ENCODE measurements around the gene SGMS1.
"Not testable (repeated sequence)": the region's sequence is repeated elsewhere in the genome, so short reads cannot be mapped to it uniquely, and the experiment has no call there.

The SGMS1 gene

DNA sequence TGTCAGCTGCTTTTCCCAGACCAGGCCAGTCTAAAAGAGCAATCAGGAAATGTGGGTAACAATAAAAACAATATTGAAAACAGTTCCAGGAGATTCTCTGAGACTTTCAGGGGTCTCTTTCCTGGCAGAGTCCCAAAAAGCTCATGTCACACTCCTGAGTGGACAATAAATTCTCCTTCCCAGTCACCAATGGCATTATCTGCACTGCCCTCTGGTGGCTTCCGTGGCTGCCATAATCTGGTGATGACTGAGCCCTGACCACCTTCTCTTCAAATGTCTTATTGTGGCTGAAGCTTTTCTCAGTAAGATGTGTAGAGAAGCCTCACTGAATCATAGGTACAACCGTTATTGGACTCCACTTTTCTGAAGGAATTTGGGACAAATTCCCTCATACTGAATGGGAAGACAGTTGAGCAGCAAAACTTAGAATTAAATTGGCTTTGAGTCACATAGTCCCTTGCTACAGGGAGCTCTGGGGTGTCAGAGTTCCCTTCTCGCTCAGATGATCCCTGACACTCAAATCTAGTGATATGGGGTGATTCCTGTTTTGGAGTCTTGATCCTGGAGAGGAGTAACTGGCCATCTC lies 348.0 kb downstream of the SGMS1 start:
- no peak overlapping the region for H3K9ac ChIP-seq (ENCODE audit: insufficient read length, low read depth)
- no peak for DNase-seq (ENCODE audit: low read depth, low spot score)
- no peak overlapping the region for H3K4me3 ChIP-seq (ENCODE audit: insufficient read length, low read depth)
- TF ChIP-seq YY1 (IDR thresholded peaks at IDR 0.05; ENCODE audit: insufficient read depth, insufficient read length) = no peak
- no peak for TF ChIP-seq SUZ12 (IDR thresholded peaks at IDR 0.05; ENCODE audit: extremely low read depth, insufficient read depth, insufficient read length)
- no peak for TF ChIP-seq ZNF274 (IDR thresholded peaks at IDR 0.05; ENCODE audit: low read depth, low read length)
- no peaks in the 10 kb centered on the region for H3K36me3 ChIP-seq (ENCODE audit: insufficient read depth, insufficient read length, low read length)
- H3K9me3 ChIP-seq (ENCODE audit: insufficient read depth, low read length) = no peaks in the 10 kb centered on the region
- H3K4me1 ChIP-seq (ENCODE audit: insufficient read depth, insufficient read length) = no peaks in the 10 kb centered on the region
- no peaks in the 10 kb centered on the region for H3K27me3 ChIP-seq (ENCODE audit: insufficient read depth, insufficient read length)

GRCh38 chr10:50272531-50272930 lies 351.2 kb downstream of the SGMS1 start:
- H3K4me1 ChIP-seq (ENCODE audit: insufficient read depth, insufficient read length) = no peaks in the 10 kb centered on the region
- H3K27me3 ChIP-seq (ENCODE audit: insufficient read depth, insufficient read length) = no peaks in the 10 kb centered on the region
- H3K36me3 ChIP-seq (ENCODE audit: insufficient read depth, insufficient read length, low read length) = no peaks in the 10 kb centered on the region
- TF ChIP-seq SUZ12 (IDR thresholded peaks at IDR 0.05; ENCODE audit: extremely low read depth, insufficient read depth, insufficient read length) (no peak), ZNF274 (IDR thresholded peaks at IDR 0.05; ENCODE audit: low read depth, low read length) (no peak), YY1 (IDR thresholded peaks at IDR 0.05; ENCODE audit: insufficient read depth, insufficient read length) (no peak)
- no peak overlapping the region for H3K4me3 ChIP-seq (ENCODE audit: insufficient read length, low read depth)
- DNase-seq (ENCODE audit: low read depth, low spot score) = no peak
- H3K9me3 ChIP-seq (ENCODE audit: insufficient read depth, low read length) = no peaks in the 10 kb centered on the region
- H3K9ac ChIP-seq (ENCODE audit: insufficient read length, low read depth) = no peak overlapping the region

GRCh38 chr10:50271564-50272250 lies 352.0 kb downstream of the SGMS1 start:
- no peak for TF ChIP-seq YY1 (IDR thresholded peaks at IDR 0.05; ENCODE audit: insufficient read depth, insufficient read length)
- no peak for TF ChIP-seq SUZ12 (IDR thresholded peaks at IDR 0.05; ENCODE audit: extremely low read depth, insufficient read depth, insufficient read length)
- no peak for TF ChIP-seq ZNF274 (IDR thresholded peaks at IDR 0.05; ENCODE audit: low read depth, low read length)
- Histone ChIP-seq H3K4me1 (ENCODE audit: insufficient read depth, insufficient read length) (no peaks in the 10 kb centered on the region), H3K9me3 (ENCODE audit: insufficient read depth, low read length) (no peaks in the 10 kb centered on the region), H3K9ac (ENCODE audit: insufficient read length, low read depth) (no peak overlapping the region), H3K36me3 (ENCODE audit: insufficient read depth, insufficient read length, low read length) (no peaks in the 10 kb centered on the region), H3K27me3 (ENCODE audit: insufficient read depth, insufficient read length) (no peaks in the 10 kb centered on the region), H3K4me3 (ENCODE audit: insufficient read length, low read depth) (no peak overlapping the region)
- no peak for DNase-seq (ENCODE audit: low read depth, low spot score)

GRCh38 chr10:50267877-50268276 lies 355.9 kb downstream of the SGMS1 start:
- H3K36me3 ChIP-seq (ENCODE audit: insufficient read depth, insufficient read length, low read length); H3K27me3 ChIP-seq (ENCODE audit: insufficient read depth, insufficient read length); H3K9ac ChIP-seq (ENCODE audit: insufficient read length, low read depth); H3K4me3 ChIP-seq (ENCODE audit: insufficient read length, low read depth); H3K4me1 ChIP-seq (ENCODE audit: insufficient read depth, insufficient read length); H3K9me3 ChIP-seq (ENCODE audit: insufficient read depth, low read length); DNase-seq (ENCODE audit: low read depth, low spot score): not testable (repeated sequence)

- not testable (repeated sequence) for H3K4me1 ChIP-seq (ENCODE audit: insufficient read depth, insufficient read length); DNase-seq (ENCODE audit: low read depth, low spot score); H3K36me3 ChIP-seq (ENCODE audit: insufficient read depth, insufficient read length, low read length); H3K9me3 ChIP-seq (ENCODE audit: insufficient read depth, low read length); H3K9ac ChIP-seq (ENCODE audit: insufficient read length, low read depth); H3K27me3 ChIP-seq (ENCODE audit: insufficient read depth, insufficient read length); H3K4me3 ChIP-seq (ENCODE audit: insufficient read length, low read depth)
Measured at GRCh38 chr10:50262625-50263024, 361.1 kb downstream of the SGMS1 start.

DNA sequence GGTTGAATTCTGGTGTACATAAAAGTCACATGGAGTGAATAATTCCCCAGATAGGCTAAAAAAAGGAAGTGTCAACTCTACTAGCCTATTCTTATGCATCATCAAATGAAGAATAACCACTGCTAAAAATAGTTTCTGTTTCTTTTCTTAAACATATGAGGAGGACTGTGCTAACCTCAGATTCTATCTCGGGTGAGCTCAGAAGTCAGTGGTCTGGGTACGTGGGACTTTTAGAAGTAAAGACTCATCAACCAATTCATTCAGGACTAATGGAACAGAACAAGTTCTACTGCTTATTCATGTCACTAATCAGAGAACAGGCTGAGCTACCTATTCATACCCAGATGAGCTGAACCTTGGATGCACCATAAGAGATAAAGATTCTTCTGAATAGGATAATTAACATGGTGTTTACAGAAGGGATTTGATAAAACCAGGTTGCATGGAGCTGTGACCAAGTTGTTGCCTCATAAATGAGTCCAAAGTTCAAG lies 362.9 kb downstream of the SGMS1 start:
- Histone ChIP-seq H3K4me3 (ENCODE audit: insufficient read length, low read depth) (no peak overlapping the region), H3K4me1 (ENCODE audit: insufficient read depth, insufficient read length) (no peaks in the 10 kb centered on the region), H3K9me3 (ENCODE audit: insufficient read depth, low read length) (no peaks in the 10 kb centered on the region), H3K9ac (ENCODE audit: insufficient read length, low read depth) (no peak overlapping the region), H3K36me3 (ENCODE audit: insufficient read depth, insufficient read length, low read length) (no peaks in the 10 kb centered on the region), H3K27me3 (ENCODE audit: insufficient read depth, insufficient read length) (no peaks in the 10 kb centered on the region)
- DNase-seq (ENCODE audit: low read depth, low spot score) = no peak
- TF ChIP-seq YY1 (IDR thresholded peaks at IDR 0.05; ENCODE audit: insufficient read depth, insufficient read length) (no peak), ZNF274 (IDR thresholded peaks at IDR 0.05; ENCODE audit: low read depth, low read length) (no peak), SUZ12 (IDR thresholded peaks at IDR 0.05; ENCODE audit: extremely low read depth, insufficient read depth, insufficient read length) (no peak)

Data from NT2/D1 (cell line).